GM23248 (cell line): ENCODE data around the gene NANP. TPM values are rescaled to one million over a fixed set of nuclear protein-coding genes. Genes with fewer than 3 reads are reported as not detected.
"Not testable (repeated sequence)": the region's sequence is repeated elsewhere in the genome, so short reads cannot be mapped to it uniquely, and the experiment has no call there.

Experiments
- DNase-seq: peaks from one replicate; pipeline ENCODE4 v3.0.0-alpha.2; 2015
- H2AFZ ChIP-seq: fragments of 200-600 bp; sonication (generic); 2 replicates; pipeline ENCODE4 v1.6.1; 2016; ENCODE audit warnings: antibody characterized with exemption
- H3F3A ChIP-seq: fragments of 200-600 bp; sonication (generic); 2 replicates; pipeline ENCODE4 v1.6.1; 2016; ENCODE audit warnings: mild to moderate bottlenecking, antibody characterized with exemption, mixed run types; ENCODE audit not compliant: insufficient read depth
- H3K27ac ChIP-seq: fragments of 200-600 bp; sonication (generic); 2 replicates; pipeline ENCODE4 v1.5.1; 2016; ENCODE audit warnings: mild to moderate bottlenecking
- H3K27me3 ChIP-seq: fragments of 200-600 bp; sonication (generic); replicated peaks from 2 replicates; pipeline ENCODE4 v1.6.1; 2016; ENCODE audit warnings: mild to moderate bottlenecking; ENCODE audit not compliant: insufficient read depth
- H3K36me3 ChIP-seq: fragments of 200-600 bp; sonication (generic); 2 replicates; pipeline ENCODE4 v1.6.1; 2016; ENCODE audit warnings: low read depth, mild to moderate bottlenecking
- H3K4me1 ChIP-seq: fragments of 200-600 bp; sonication (generic); 2 replicates; pipeline ENCODE4 v1.6.1; 2016; ENCODE audit warnings: mild to moderate bottlenecking; ENCODE audit not compliant: insufficient read depth
- H3K4me2 ChIP-seq: fragments of 200-600 bp; sonication (generic); one replicate; pipeline ENCODE4 v1.6.1; 2016; ENCODE audit warnings: mild to moderate bottlenecking; ENCODE audit not compliant: unreplicated experiment
- H3K4me3 ChIP-seq: fragments of 200-600 bp; sonication (generic); 2 replicates; pipeline ENCODE4 v1.5.1; 2016; ENCODE audit warnings: mild to moderate bottlenecking
- H3K79me2 ChIP-seq: fragments of 200-600 bp; sonication (generic); 2 replicates; pipeline ENCODE4 v1.6.1; 2016; ENCODE audit warnings: mild to moderate bottlenecking; ENCODE audit not compliant: insufficient read depth
- H3K9ac ChIP-seq: fragments of 200-600 bp; sonication (generic); 2 replicates; pipeline ENCODE4 v1.6.1; 2016; ENCODE audit warnings: mild to moderate bottlenecking
- H3K9me2 ChIP-seq: fragments of 200-600 bp; sonication (generic); 2 replicates; pipeline ENCODE4 v1.6.1; 2016; ENCODE audit warnings: mixed run types, mild to moderate bottlenecking, moderate library complexity; ENCODE audit not compliant: insufficient read depth
- H3K9me3 ChIP-seq: fragments of 200-600 bp; sonication (generic); one replicate; pipeline ENCODE4 v1.6.1; 2017; ENCODE audit warnings: low read depth
- H4K20me1 ChIP-seq: fragments of 200-600 bp; sonication (generic); 2 replicates; pipeline ENCODE4 v1.6.0; 2016; ENCODE audit not compliant: insufficient read depth
- EZH2 ChIP-seq: fragments of 200-600 bp; sonication (generic); IDR thresholded peaks from 2 replicates; pipeline ENCODE4 v1.6.1; 2018; ENCODE audit warnings: antibody characterized with exemption, mild to moderate bottlenecking; ENCODE audit not compliant: insufficient read depth, poor library complexity, severe bottlenecking
- EZH2phosphoT487 ChIP-seq: fragments of 200-600 bp; sonication (generic); IDR thresholded peaks from 2 replicates; pipeline ENCODE4 v1.6.1; 2018; ENCODE audit warnings: antibody characterized with exemption, moderate library complexity, mild to moderate bottlenecking, low read depth; ENCODE audit not compliant: insufficient read depth
- WGBS, 2 experiments: methylation state at CpG; one replicate each; pipeline ENCODE4 v1.1.6; 2015 to 2017; ENCODE audit warnings: low lambda C conversion rate in 2 of 2, low coverage in 1 of 2; ENCODE audit errors: missing lambda C conversion rate in 2 of 2; 5-methylcytosine and 5-hydroxymethylcytosine counted together
- in situ Hi-C: fragments of 300-500 bp; cut with MboI; formaldehyde crosslinking; loops from 2 replicates; pipeline ENCODE4 v1.15.0; 2020
- polyA plus RNA-seq: library from polyadenylated mRNA; unstranded; fragments of >200 nt; fragmentation: Nextera tagmentation; extraction: Ambion mirVana; gene quantifications from 2 replicates; pipeline ENCODE4 v1.2.1, GENCODE V29; 2016
- total RNA-seq: library from RNA; depleted of rRNA; stranded (reverse); fragments of >200 nt; shearing (Covaris generic); gene quantifications from 2 replicates; pipeline ENCODE4 v1.2.3, GENCODE V29; 2014

NANP gene
- total and polyA plus RNA-seq, 2 experiments from 2014 or later, result 7.1 to 7.5 TPM

DNA sequence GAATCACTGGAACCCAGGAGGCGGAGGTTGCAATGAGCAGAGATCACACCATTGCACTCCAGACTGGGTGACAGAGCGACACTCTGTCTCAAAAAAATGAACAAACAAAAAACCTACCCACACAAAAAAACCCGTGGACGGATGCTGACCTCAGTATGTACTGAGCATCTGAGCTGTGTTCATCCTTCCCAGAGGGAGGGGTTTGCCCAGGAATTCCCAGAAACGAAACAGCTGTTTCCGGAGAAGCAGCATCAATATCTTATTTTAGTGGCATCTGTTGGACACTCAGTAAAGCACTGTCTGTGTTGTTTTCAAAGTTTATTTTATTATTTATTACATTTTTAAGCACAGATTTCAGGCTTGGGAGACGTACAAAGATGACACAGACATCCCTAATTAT lies 18.7 kb downstream of the NANP start:
- no peaks in the 10 kb centered on the region for H3K36me3 ChIP-seq
- H3K9me3 ChIP-seq, result no peaks in the 10 kb centered on the region
- peak; percentile 26 for DNase-seq
- no peaks in the 10 kb centered on the region for H3K27me3 ChIP-seq
- H3K4me2 ChIP-seq, result no peak overlapping the region
- H3K4me1 ChIP-seq, result no peaks in the 10 kb centered on the region
- H4K20me1 ChIP-seq, result no peaks in the 10 kb centered on the region
- WGBS, 2 experiments, result 6 to 16% methylated on average over 7 of the region's 7 CpGs
- no peaks in the 10 kb centered on the region for H3F3A ChIP-seq
- H3K79me2 ChIP-seq, result no peaks in the 10 kb centered on the region
- H3K9me2 ChIP-seq, result no peaks in the 10 kb centered on the region
- H2AFZ ChIP-seq, result no peak overlapping the region
- in situ Hi-C loops, result no loop called here
- no peak overlapping the region for H3K4me3 ChIP-seq
- H3K9ac ChIP-seq, result no peak overlapping the region
- TF ChIP-seq EZH2 (no peak), EZH2phosphoT487 (no peak)
- H3K27ac ChIP-seq, result no peak overlapping the region

DNA sequence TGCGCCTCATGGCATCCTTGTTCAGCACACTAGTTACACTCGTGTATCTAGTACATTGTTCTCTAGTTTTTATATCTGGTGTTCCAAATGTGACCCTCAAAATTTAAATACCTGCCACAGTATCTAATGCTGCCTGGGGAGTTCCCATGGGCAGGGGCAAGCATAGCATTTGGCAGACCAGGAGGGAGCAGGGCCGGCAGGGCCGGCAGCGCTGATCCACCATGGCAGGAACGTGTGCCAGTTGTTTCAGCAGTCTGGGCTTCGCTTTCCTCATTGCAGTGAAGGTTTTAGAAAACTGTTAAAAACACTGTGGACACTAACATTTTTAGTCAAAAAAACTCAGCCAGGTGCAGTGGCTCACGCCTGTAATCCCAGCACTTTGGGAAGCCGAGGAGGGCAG lies 19.2 kb downstream of the NANP start:
- no peaks in the 10 kb centered on the region for H3K9me2 ChIP-seq
- no peaks in the 10 kb centered on the region for H4K20me1 ChIP-seq
- no peak overlapping the region for H3K9ac ChIP-seq
- H3F3A ChIP-seq, result no peaks in the 10 kb centered on the region
- H3K9me3 ChIP-seq, result no peaks in the 10 kb centered on the region
- DNase-seq, result no peak
- no peak overlapping the region for H3K4me2 ChIP-seq
- no peaks in the 10 kb centered on the region for H3K36me3 ChIP-seq
- in situ Hi-C loops, result no loop called here
- WGBS, 2 experiments, result 65% methylated on average over 9 of the region's 9 CpGs
- TF ChIP-seq EZH2, result no peak
- TF ChIP-seq EZH2phosphoT487, result no peak
- no peak overlapping the region for H3K4me3 ChIP-seq
- no peaks in the 10 kb centered on the region for H3K27me3 ChIP-seq
- no peak overlapping the region for H3K27ac ChIP-seq
- H3K4me1 ChIP-seq, result no peaks in the 10 kb centered on the region
- H3K79me2 ChIP-seq, result no peaks in the 10 kb centered on the region
- no peak overlapping the region for H2AFZ ChIP-seq

DNA sequence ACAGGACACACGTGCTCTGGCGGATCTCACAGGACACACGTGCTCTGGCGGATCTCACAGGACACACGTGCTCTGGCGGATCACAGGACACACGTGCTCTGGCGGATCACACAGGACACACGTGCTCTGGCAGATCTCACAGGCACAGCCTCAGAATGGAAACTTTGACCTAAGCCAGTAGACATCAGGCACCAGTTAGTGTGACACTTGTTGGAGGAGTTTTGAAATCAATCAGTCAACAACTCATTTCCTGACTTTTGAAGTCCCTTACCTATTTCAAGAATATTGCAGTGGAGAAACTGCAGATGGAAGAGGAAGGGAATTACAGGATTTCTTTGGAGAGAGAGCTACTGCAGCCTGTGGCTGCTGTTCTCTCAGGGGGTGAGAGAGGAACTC lies 20.9 kb downstream of the NANP start:
- in situ Hi-C loops, H3K36me3 ChIP-seq, H3K4me3 ChIP-seq, H4K20me1 ChIP-seq, H2AFZ ChIP-seq, H3K4me1 ChIP-seq, H3K27me3 ChIP-seq, H3K79me2 ChIP-seq, DNase-seq, H3K9me3 ChIP-seq, H3F3A ChIP-seq, H3K9me2 ChIP-seq, H3K27ac ChIP-seq, H3K9ac ChIP-seq, H3K4me2 ChIP-seq: not testable (repeated sequence)
- 89 to 91% methylated on average over 6 to 9 of the region's 9 CpGs for WGBS, 2 experiments

- H3K4me1 ChIP-seq, H3K9me3 ChIP-seq, H3K9me2 ChIP-seq, DNase-seq, H3K9ac ChIP-seq, H2AFZ ChIP-seq, H3K27ac ChIP-seq, H3K27me3 ChIP-seq, H3F3A ChIP-seq, H4K20me1 ChIP-seq, H3K4me2 ChIP-seq, H3K4me3 ChIP-seq, H3K36me3 ChIP-seq, H3K79me2 ChIP-seq, in situ Hi-C loops: not testable (repeated sequence)
- WGBS, 2 experiments, result 88 to 93% methylated on average over 9 to 32 of the region's 39 CpGs
Observed at GRCh38 chr20:25602191-25602913, 21.5 kb downstream of the NANP start.

DNA sequence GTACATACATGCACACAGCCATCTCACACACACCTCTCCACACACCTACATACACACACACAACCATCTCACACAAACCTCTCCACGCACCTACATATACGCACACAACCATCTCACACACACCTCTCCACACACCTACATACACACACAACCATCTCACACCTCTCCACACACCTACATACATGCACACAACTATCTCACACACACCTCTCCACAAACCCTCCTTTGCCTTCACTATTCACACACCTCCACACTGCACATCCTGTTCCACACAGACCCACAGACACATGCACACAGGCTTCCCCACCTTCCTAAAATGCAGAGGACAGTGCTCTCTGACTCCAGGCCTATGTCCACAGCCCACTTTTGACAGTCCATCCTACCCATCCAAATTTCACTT lies 22.2 kb downstream of the NANP start:
- no peaks in the 10 kb centered on the region for H3K79me2 ChIP-seq
- no peaks in the 10 kb centered on the region for H3K9me2 ChIP-seq
- no peak overlapping the region for H3K27ac ChIP-seq
- H3K4me3 ChIP-seq, result no peak overlapping the region
- WGBS, 2 experiments, result 76 to 86% methylated on average over 2 of the region's 2 CpGs
- no peak for TF ChIP-seq EZH2
- no peak for TF ChIP-seq EZH2phosphoT487
- H3K4me2 ChIP-seq, result no peak overlapping the region
- H3F3A ChIP-seq, result no peaks in the 10 kb centered on the region
- no peaks in the 10 kb centered on the region for H4K20me1 ChIP-seq
- no peaks in the 10 kb centered on the region for H3K36me3 ChIP-seq
- no peak overlapping the region for H3K9ac ChIP-seq
- no peak for DNase-seq
- in situ Hi-C loops, result no loop called here
- H3K4me1 ChIP-seq, result no peaks in the 10 kb centered on the region
- no peaks in the 10 kb centered on the region for H3K27me3 ChIP-seq
- H2AFZ ChIP-seq, result no peak overlapping the region
- H3K9me3 ChIP-seq, result no peaks in the 10 kb centered on the region
